Fibroblast of the aortic adventitia (primary cell): ENCODE results near the gene HDHD5. TPM values are rescaled to one million over a fixed set of nuclear protein-coding genes. Genes with fewer than 3 reads are reported as not detected.
A peak's percentile ranks its signal among the peaks of the same experiment; 100 is the strongest.

Source experiments
- DNase-seq: peaks from one replicate; pipeline ENCODE4 v3.0.0-alpha.2; 2010; ENCODE audit warnings: low read depth
- H3K4me3 ChIP-seq: 2 replicates; pipeline ENCODE4 v1.5.1; 2011; ENCODE audit warnings: low read depth, mild to moderate bottlenecking, control low read depth, low read length, moderate library complexity
- total RNA-seq: library from RNA; depleted of rRNA; stranded (reverse); fragments of >200 nt; gene quantifications from 2 replicates; pipeline ENCODE4 v1.2.3, GENCODE V29; 2012; ENCODE audit warnings: low replicate concordance
- TF ChIP-seq, protein P1 (sequence below): IDR thresholded peaks from 2 replicates; pipeline ENCODE4 v1.5.1; 2011; ENCODE audit warnings: mild to moderate bottlenecking, low read length, control low read depth, inconsistent platforms; ENCODE audit not compliant: insufficient read depth

The HDHD5 gene
- total RNA-seq = 19.7 and 20.3 TPM in 2 replicates

DNA sequence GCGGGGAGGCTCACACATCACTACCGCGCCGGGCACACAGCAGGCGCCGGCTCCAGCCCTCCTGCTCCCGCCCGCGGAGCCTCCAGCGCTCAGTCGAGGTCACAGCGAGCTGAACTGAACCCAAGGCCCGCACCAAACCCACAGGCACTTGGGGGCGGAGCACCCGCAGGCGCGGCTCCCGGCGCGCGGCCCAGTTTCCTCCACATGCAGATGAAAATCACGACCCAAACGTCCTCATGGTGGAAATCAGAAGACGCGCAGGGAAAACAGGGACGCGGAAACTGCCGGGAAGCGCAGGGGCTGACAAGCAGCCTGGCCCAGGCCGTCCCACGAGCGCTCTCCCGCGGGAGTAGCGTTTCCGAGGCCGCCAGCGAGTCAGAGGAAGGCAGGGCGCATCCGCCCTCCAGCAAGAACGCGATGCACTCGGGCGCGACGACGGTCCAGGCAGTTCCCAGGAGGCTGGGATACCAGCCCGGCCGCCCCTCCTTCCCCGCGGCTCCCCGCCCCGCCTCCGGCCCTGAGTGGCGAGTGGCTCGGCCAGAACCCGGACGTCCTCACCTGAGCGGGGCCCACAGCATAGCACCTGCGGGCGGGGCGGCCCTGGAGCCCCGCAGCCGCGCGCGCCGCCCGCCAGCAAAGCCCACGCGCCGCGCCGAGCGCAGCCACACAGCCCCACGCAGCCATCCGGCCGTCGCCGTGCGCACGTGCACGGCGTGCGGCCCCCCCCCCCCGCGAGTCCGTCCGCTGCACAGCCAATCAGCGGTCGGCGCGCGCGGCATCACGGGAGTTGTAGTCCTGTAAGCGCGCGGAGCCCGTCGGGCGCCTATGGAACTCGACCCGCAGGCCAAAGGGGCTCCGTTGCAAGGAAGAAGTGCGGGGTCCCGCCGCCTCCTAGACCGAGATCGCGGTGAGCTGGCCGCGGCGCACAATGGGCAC is at the start of gene HDHD5:
Gene HDHD5 (minus strand): TSS at position 710 of the 936 bp plus-strand sequence. CDS start 26 bp downstream, at position 684.
- TF ChIP-seq, protein P1, sequence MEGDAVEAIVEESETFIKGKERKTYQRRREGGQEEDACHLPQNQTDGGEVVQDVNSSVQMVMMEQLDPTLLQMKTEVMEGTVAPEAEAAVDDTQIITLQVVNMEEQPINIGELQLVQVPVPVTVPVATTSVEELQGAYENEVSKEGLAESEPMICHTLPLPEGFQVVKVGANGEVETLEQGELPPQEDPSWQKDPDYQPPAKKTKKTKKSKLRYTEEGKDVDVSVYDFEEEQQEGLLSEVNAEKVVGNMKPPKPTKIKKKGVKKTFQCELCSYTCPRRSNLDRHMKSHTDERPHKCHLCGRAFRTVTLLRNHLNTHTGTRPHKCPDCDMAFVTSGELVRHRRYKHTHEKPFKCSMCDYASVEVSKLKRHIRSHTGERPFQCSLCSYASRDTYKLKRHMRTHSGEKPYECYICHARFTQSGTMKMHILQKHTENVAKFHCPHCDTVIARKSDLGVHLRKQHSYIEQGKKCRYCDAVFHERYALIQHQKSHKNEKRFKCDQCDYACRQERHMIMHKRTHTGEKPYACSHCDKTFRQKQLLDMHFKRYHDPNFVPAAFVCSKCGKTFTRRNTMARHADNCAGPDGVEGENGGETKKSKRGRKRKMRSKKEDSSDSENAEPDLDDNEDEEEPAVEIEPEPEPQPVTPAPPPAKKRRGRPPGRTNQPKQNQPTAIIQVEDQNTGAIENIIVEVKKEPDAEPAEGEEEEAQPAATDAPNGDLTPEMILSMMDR = no peak
- H3K4me3 ChIP-seq = peak within 1 kb of the TSS; percentile 85
- DNase-seq = peak; percentile 81

DNA sequence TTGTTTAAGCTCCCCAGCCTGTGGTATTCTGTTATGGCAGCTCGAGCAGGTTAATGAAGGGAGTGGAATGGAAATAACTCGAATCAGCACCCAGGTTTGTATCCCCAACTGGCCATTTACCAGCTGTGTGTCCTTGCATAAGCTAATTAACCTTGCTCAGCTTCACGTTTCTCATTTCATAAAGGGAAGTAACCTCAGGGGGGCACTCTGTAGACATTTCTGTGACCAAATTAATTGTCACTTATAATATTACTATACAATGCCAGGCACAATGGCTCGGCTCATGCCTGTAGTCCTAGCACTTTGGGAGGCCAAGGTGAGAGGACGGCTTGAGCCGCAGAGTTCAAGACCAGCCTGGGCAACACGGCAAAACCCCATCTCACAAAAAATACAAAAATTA is 46.4 kb upstream of the HDHD5 start:
- DNase-seq = no peak
- TF ChIP-seq, protein P1 = no peak
- H3K4me3 ChIP-seq = no peak overlapping the region

DNA sequence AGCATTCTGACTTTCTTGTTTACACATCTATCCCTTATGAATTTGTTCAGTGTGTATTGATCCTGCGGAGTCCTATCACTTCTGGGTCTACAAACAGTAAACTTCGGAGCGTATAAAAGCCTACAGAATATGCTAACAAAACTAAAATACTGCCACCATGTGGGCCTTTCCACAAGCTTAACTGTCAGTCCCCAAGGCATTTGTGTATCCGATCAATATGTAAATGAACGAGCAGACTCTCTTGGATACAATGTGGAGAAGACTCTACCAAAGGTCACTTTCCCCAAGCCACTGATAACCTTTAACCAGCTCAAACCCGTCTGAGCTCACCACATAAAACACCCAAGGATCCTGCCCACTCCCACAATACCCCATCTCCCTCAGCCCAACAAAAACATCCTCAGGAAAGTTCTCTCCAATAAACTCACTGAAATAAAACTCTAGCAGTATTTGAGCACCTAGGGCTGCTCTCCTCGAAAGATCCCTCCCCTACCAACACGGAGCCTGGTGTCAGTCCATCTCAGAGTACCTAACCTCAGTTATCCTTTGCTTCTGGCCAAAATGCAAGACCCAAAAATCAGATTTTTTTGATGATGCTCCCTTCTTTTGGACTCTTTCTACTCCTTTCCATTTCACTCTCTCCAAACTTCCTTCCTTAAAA is 42.3 kb upstream of the HDHD5 start:
- TF ChIP-seq, protein P1 = peak; percentile 28
- peak; percentile 46 for DNase-seq
- H3K4me3 ChIP-seq = no peak overlapping the region

DNA sequence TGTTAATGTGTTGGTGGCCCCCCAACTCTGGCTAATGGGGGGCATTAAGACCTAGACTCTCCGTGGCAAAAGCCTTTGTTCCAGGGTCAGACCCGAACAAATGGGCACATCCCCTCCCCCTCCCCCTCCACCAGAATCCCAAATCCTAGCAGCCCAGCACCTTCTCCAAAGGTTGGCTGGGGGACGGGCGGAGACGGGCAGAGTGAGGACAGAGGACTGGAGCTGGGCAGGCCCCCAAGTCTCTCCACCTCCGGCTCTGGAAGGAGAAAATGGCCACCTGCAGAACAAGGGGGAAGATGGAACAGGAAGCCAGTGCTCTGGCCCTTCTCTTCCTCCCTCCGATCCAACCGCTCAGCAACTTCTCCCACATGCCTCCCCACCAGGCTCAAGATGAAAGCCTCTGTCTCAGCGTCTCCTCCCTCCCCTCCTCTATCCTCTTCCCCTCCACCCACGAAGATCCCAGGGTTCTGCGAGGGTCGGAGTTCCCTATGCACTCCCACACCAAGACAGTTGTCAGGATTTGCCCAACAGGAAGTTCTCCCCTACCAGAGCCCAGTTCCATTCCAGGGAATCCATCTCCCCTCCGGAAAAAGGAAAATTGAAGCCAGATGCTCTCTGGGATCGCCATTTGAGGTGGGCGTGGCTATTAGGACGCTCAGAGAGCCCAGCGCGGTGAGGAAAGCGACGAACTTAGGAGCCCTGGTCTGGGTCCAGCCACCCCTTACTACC is 40.1 kb upstream of the HDHD5 start:
- TF ChIP-seq, protein P1 = no peak
- H3K4me3 ChIP-seq = peak overlapping the region; percentile 51
- DNase-seq = peak; percentile 78

DNA sequence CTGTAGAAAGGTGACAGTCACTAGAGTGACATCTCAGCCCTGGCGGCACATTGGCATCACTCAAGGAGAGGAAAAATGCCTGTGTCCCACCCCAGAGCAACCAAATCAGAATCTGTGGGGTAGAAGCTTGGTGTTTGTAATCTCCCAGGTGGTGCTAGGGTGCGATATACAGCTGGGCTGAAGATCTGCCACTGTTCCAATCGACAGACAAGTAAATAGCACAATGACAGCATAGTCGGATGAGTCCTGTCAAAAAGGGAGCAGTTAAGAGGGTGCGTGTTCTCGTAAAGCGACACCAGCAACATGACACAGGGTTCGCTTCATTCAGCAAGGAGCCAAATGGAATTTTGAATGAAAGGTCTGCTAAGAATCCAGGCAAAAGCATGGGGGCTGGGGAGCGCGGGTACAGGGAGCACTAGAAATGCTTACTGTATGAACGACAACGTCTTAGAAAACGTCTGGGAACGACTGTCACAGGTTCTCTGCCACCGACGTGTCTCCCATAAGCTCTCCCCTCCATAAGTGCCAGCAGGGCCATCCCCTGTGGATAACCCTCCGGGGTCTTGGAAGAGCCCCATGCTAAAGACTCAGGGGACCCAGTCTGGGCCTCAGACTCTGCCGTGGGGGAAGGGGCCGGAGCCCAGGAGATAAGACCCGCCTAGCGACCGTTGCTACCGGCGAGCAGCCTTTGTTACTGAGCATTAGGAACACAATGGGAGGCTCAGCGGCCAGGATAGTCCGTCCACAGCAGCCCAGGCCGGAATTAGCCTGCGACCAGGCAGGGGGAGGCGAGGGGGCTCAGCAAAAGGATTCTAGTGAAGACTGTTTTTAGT is 39.3 kb upstream of the HDHD5 start:
- TF ChIP-seq, protein P1 = no peak
- peak overlapping the region; percentile 51 for H3K4me3 ChIP-seq
- peak; percentile 9 for DNase-seq

DNA sequence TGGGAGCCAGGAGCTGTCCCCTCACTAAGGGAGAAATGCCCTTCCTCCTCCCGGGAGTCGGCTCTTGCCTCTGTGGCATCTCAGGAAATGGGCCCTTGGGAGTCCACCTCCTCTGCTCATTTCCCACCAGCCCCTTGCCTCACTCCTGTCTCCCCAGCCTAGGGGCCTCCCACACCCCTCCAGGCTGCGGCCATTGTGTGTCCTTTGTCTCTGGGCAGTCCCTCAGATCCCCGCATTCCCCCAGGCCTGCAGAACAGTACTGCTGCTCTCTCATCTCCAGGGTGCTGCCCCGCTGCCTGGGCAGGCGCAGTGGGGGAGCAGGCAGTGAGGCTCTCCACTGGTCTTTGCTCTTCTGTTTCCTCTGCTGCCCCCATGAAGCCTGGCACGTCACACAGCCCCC is 35.1 kb upstream of the HDHD5 start:
- H3K4me3 ChIP-seq = no peak overlapping the region
- DNase-seq = no peak
- TF ChIP-seq, protein P1 = no peak
